Upper lobe of left lung (tissue), 4 donors: ENCODE measurements around the gene GNAT3.

Source experiments
- CTCF ChIP-seq, 6 experiments: fragments of 450-650 bp in 4 of 6; fragments of 200-600 bp in 2 of 6; sonication (generic) in 2 of 6; IDR thresholded peaks; one replicate each; pipeline ENCODE4 v1.5.1; 2016 to 2019; ENCODE audit warnings: antibody characterized with exemption in 6 of 6
- EP300 ChIP-seq, 4 donors: sonication (generic); formaldehyde crosslinking; IDR thresholded peaks; one replicate each; pipeline ENCODE4 v1.5.1; 2017; ENCODE audit warnings: antibody characterized with exemption in 4 of 4, control low read depth in 2 of 4
- POLR2A ChIP-seq, 4 donors: fragments of 450-650 bp; IDR thresholded peaks; one replicate each; pipeline ENCODE4 v1.5.1; 2016 to 2017; ENCODE audit warnings: antibody characterized with exemption in 4 of 4, mild to moderate bottlenecking in 2 of 4
- POLR2AphosphoS5 ChIP-seq, 2 donors: sonication (generic); formaldehyde crosslinking; IDR thresholded peaks; one replicate each; pipeline ENCODE4 v1.5.1; 2017; ENCODE audit warnings: antibody characterized with exemption in 2 of 2

GRCh38 chr7:80429181-80429580 is 82.7 kb downstream of the GNAT3 start:
- TF ChIP-seq CTCF (IDR thresholded peaks at IDR 0.05), result no peak
- no peak for TF ChIP-seq POLR2A (IDR thresholded peaks at IDR 0.05)
- TF ChIP-seq EP300 (IDR thresholded peaks at IDR 0.05), result no peak
- no peak for TF ChIP-seq POLR2AphosphoS5 (IDR thresholded peaks at IDR 0.05)
